ENCODE results near the gene ARHGEF12.
"Not testable (repeated sequence)": the region's sequence is repeated elsewhere in the genome, so short reads cannot be mapped to it uniquely, and the experiment has no call there.

The ARHGEF12 gene

GRCh38 chr11:120494595-120494994 lies 158.4 kb downstream of the ARHGEF12 start:
- no peak for DNase-seq (ENCODE audit: low read depth)

DNA sequence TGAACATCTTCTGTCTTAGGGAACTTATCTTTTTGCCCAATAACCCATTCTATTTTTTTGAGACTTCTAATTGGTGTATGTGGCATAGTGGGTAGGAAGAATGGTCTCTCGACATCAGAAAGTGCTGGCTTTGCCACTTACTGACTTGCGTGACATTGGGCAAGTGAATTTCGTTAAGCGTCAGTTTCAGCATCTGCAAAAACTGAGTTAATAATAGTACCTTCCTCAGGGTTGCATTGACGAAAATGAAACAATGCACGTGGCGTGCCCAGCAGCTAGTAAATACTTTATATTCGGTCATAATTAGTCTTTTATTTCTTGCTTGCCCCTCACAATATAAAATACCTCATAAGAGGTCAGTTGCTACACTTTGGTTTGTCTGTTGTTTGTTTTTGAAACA lies 162.9 kb downstream of the ARHGEF12 start:
- no peak for DNase-seq (ENCODE audit: low read depth)

DNA sequence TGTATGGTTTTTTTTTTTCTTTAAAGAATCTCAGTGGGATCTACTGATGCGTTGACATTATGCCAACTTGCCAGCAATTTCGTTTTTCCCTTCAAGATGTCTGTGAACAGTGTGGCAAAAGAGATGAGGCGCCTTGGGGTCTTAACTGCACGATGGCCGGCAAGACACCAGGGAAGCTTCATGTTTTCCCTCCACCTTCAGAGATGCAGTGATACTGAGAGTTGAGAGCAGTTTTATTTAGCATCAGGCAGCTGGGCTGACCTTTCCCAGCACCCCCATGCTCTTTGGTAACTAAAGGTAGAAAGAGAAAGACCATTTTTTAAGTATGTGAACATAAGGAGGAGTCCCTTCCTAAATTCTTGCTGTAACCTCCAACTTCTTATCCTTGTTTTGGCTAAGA lies 163.6 kb downstream of the ARHGEF12 start:
- no peak for DNase-seq (ENCODE audit: low read depth)

DNA sequence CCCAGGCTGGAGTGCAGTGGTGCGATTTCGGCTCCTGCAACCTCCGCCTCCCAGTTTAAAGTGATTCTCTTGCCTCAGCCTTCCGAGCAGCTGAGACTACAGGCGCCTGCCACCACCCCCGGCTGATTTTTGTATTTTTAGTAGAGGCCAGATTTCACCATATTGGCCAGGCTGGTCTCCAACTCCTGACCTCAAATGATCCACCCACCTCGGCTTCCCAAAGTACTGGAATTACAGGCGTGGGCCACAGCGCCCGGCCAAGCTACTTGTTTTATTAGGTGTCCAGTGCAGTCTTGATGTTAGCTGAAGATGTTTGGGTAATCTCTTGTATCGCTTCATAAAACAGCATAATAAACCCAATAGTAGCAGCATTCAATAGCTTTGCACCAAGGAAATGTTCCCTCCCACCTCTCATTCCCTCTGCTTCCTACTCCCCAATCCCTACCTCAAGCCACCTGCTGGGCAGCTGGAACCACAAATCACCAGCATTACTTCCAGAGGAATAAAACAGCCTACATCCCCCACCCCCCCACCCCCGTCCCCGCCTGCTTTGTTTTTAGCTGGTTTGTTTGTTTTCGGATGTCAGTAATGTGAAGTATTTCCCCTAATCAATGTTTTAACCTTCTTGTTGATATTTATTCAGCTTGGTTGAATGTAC lies 164.3 kb downstream of the ARHGEF12 start:
- no peak for DNase-seq (ENCODE audit: low read depth)

DNA sequence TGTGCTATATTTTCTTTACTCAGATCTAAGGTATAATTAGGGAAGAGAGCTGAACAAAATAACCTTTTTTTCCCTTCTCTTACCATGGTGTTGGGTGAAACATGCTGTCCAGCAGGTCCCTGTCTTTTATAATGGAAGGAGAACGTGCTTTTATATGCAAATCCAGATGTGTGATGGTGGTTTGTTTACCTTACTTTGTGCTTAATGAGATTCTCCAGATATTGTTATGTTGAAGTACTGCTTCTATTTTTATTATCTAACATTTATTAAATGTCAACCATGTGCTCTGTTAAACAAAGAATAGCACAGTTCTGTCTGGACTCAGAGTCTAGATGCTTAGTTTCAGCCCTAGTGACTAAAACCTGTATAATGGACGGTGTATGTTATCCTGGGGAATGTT lies 165.2 kb downstream of the ARHGEF12 start:
- no peak for DNase-seq (ENCODE audit: low read depth)

GRCh38 chr11:120501976-120502755 lies 166.0 kb downstream of the ARHGEF12 start:
- no peak for DNase-seq (ENCODE audit: low read depth)

DNA sequence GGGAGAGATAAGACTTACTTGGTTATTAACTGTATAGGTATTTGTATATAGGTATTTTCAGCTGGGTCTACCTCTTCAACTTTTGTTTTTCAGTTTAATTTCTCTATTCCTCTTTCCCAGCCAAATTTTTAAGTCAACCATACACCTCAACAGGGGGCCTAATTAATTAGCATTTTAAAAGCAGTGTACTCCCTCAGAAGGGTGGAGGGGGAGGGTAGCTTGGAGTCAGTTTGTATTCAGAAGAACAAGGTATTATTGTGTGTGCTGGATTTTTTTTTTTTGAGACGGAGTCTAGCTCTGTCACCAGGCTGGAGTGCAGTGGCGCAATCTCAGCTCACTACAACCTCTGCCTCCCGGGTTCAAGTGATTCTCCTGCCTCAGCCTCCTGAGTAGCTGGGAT lies 167.3 kb downstream of the ARHGEF12 start:
- DNase-seq (ENCODE audit: low read depth): not testable (repeated sequence)

DNA sequence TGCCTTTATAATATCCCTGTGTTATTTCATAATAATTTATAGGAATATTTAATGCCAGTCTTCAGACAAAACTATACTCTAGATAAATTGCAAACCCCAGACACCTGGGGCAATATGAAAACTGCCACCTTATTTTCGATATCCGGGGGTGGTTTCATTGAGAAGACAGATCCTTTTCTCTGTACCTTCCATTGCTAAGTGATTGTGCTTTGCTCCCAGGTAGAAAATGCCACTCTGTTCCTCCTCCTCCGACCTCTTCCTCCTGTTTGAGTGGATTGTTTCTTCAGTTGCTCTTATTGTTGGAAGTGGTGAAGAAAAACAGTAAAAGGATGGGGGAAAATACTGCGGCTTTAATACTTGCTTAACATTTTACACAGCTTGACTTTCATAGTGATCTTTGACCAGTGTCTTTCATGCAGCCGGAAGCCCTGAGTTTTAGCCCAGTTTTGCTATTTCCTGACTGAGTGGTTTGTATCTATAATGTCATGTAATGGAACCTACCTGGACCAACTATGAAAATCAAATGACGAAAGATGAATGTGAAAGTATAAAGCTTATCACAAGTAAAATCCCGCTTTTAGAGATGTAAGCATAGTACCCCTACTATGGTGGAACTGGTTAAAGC lies 169.7 kb downstream of the ARHGEF12 start:
- DNase-seq (ENCODE audit: low read depth): no peak

DNA sequence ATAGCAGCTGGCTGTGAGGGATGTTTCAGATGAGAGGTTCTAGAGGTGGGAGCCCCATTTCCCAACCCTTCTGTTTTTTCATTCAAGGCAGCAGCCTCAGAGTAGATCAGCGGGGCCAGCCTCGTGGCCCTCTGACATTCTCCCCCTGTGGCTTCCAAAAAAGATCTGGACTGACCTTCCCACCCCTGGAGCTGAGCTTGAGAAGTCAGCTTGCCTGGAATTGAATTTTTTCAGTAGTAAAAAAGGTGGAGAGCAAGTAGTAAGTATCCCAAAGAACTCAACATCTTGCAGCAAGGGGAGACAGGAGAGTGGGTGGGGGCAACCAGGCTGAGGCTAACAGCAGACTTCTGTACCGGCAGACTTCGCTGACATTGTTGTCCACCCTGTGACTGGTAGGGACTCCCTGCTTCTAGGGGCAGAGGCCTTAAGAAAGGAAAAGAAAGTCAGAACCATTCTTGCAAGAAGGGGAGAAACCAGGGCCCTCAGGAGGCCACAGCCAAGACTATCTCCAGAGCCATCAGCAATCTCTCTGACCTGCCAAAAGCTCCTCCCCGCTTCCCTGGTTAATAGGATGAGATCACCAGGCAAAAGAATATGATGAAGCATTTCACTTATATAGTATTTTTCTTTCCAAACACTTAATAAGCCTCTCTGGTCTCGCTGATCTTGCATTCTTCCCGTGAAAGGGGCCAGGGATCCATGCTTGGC lies 173.3 kb downstream of the ARHGEF12 start:
- DNase-seq (ENCODE audit: low read depth): no peak

GRCh38 chr11:120510406-120511115 lies 174.3 kb downstream of the ARHGEF12 start:
- no peak for DNase-seq (ENCODE audit: low read depth)

DNA sequence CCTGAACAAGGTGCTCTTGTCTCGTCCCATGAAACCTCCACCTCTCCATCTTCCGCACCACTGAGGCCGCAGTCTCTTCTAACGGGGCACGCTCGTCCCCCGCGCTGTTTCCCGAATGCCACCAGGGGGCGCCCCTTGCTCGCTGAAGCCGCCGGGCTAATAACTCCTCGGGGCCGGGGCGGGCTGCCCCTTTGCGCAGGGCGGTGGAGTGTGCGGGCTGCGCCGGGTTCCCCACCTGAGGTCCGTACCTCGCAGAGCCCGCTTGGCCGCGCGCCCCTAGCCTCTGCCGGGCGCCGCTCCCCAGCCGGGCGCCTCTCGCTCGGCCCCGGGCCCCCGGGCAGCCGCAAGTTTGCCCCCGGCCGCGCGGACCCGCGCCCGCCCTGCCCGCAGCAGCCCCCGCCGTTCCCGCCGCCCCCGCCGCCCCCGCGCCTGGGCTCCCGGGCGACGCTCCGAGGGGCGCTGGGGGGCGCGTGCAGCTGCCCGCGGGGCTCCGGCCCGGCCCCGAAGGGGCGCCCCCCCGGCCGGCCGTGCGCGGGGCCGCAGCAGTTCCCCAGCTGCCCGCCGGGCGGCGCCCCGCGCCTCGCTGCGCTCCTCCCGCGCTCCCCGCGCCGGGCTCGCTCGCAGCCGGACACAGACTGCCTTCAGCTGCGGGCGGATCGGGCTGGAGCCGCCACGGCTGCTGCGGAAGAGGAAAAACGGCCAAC lies 175.1 kb downstream of the ARHGEF12 start, which contains the start of gene GRIK4:
TSS of gene GRIK4 (plus strand) at position 633 of the 704 bp plus-strand sequence. CDS start 148,571 bp downstream, outside the sequence.
- peak; percentile 80 for DNase-seq (ENCODE audit: low read depth)

- DNase-seq (ENCODE audit: low read depth): no peak
Observed at GRCh38 chr11:120511820-120512738, 175.9 kb downstream of the ARHGEF12 start.

DNA sequence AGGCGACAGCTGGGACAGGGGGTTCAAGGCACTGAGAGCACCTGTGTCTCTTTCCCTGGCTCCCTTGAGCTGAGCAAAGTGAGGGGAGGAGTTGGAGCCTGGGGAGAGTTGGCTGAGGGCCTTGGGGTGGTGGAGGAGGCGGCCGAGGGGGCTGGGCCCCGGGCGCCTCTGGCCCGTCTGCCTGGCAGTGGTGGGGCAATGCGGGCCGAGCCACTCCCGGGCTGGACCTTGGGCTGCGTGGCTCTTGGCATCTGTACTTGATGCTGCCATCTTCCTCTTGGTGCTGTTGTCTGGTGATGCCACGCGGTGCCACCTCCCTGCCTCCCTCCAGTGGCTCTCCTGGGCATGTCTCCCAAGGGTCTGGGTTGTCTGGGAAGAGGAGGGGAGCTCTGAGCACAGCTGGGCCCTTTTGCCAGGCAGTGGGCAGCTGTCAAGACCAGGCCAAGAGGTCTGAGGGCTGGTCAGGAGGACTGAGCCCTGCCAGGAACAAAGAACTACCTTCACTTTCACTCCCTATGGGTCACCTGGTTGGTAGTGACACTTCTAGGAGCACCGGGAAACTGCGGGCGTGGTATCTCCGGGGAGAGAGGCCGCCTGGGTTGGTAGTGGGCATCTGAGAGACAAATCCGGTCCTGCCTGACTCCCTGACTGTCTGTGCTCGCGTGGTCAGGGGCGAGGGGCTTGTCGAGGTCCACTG lies 176.7 kb downstream of the ARHGEF12 start:
- no peak for DNase-seq (ENCODE audit: low read depth)

DNA sequence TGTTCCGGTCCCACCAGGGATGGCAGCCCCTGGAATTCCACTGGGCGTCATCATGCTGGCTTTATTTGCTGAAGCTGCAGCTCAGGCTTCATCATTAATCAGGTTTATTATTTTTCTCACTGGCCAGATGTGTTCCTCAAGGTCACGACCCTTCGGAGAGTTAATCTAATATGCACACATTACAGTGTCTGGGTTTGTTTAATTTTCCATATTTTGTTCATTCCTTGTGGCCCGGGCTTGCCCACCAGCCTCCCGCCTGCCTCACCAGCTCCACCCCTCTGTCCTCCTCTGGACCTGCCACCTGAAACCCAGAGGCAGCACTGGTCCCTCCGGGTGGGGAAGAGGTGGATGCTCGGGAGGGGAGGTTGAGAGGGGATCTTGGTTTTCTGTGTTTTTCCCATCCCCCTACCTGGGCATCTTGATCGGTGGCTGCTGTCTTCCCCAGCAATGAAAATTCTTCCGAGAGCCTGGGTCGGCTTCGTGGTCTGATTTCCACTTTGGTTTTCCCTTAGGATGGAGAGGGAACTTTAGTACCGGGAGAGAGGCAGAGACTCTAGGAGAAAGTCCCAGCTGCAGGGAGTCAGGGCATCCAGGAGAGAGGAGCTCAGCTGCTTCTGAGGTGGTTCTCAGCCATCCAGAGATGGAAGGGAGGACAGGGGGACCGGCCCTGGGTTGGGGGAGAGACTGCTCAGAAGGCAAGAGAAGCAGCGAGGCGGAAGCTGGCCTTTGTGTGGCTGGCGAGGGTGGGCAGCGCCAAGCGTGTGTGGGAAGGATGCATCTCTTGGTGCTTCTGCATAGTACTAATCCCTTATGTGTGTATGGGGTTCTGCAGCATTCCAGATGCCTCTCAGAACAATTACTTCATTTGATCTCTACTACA lies 177.5 kb downstream of the ARHGEF12 start:
- DNase-seq (ENCODE audit: low read depth): no peak

- no peak for DNase-seq (ENCODE audit: low read depth)
Observed at GRCh38 chr11:120514541-120515121, 178.4 kb downstream of the ARHGEF12 start.

- no peak for DNase-seq (ENCODE audit: low read depth)
Observed at GRCh38 chr11:120515186-120515723, 179.0 kb downstream of the ARHGEF12 start.

Measured in stimulated activated CD8-positive, alpha-beta memory T cell treated with anti-CD3 and anti-CD28 coated beads, Interleukin-15, amount 100 ng/mL, for 24 hours (primary cell).